22Rv1 (cell line): ENCODE results near the gene PHOSPHO2.

Experiments
- ZFX ChIP-seq: fragments of 450-650 bp; IDR thresholded peaks from 2 replicates; pipeline ENCODE4 v1.6.1; 2017; ENCODE audit warnings: antibody characterized with exemption, borderline replicate concordance
- TF ChIP-seq, protein P1 (sequence below): fragments of 450-650 bp; IDR thresholded peaks from 2 replicates; pipeline ENCODE4 v1.5.1; 2017; ENCODE audit warnings: mild to moderate bottlenecking

GRCh38 chr2:169709331-169709730 lies 15.1 kb downstream of the PHOSPHO2 start:
- TF ChIP-seq, protein P1, sequence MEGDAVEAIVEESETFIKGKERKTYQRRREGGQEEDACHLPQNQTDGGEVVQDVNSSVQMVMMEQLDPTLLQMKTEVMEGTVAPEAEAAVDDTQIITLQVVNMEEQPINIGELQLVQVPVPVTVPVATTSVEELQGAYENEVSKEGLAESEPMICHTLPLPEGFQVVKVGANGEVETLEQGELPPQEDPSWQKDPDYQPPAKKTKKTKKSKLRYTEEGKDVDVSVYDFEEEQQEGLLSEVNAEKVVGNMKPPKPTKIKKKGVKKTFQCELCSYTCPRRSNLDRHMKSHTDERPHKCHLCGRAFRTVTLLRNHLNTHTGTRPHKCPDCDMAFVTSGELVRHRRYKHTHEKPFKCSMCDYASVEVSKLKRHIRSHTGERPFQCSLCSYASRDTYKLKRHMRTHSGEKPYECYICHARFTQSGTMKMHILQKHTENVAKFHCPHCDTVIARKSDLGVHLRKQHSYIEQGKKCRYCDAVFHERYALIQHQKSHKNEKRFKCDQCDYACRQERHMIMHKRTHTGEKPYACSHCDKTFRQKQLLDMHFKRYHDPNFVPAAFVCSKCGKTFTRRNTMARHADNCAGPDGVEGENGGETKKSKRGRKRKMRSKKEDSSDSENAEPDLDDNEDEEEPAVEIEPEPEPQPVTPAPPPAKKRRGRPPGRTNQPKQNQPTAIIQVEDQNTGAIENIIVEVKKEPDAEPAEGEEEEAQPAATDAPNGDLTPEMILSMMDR = no peak
- no peak for TF ChIP-seq ZFX
